OCI-LY1 (cell line): ENCODE results near the gene CRK.

Experiments
- CTCF ChIP-seq: fragments of 200-600 bp; sonication (generic), shearing (Covaris generic); IDR thresholded peaks from 2 replicates; pipeline ENCODE4 v1.5.1; 2017; ENCODE audit warnings: mild to moderate bottlenecking, antibody characterized with exemption, low read length, moderate library complexity, mixed read lengths
- EZH2 ChIP-seq: fragments of 200-600 bp; sonication (generic), shearing (Covaris generic); IDR thresholded peaks from 2 replicates; pipeline ENCODE4 v1.8.0; 2017; ENCODE audit warnings: borderline replicate concordance, mixed run types, mild to moderate bottlenecking, antibody characterized with exemption, low read length, moderate library complexity, mixed read lengths

GRCh38 chr17:1471490-1471889, 15.5 kb upstream of the CRK start:
- no peak for TF ChIP-seq CTCF
- TF ChIP-seq EZH2: no peak
